ENCODE measurements around the gene PARD3. TPM values are rescaled to one million over a fixed set of nuclear protein-coding genes. Genes with fewer than 3 reads are reported as not detected.

The PARD3 gene
- total RNA-seq, 1 experiment from 2014 or later, result 46.3 TPM

GRCh38 chr10:34758447-34758996 lies 56.6 kb downstream of the PARD3 start:
- H3K9ac ChIP-seq (ENCODE audit: low read length), result peak overlapping the region; percentile 32
- H3K27me3 ChIP-seq (ENCODE audit: insufficient read depth, low read length), result no peaks in the 10 kb centered on the region
- no peaks in the 10 kb centered on the region for H3K9me2 ChIP-seq (ENCODE audit: insufficient read depth)
- no peaks in the 10 kb centered on the region for H3K36me3 ChIP-seq (ENCODE audit: control insufficient read depth in 1 of 2, insufficient read depth in 2 of 2, low read length in 2 of 2)
- H3K79me2 ChIP-seq (ENCODE audit: insufficient read depth, low read length), result peaks cover 78% of the 10 kb centered on the region
- POLR2A ChIA-PET, result no interaction called here
- RAD21 ChIA-PET (ENCODE audit: low non-redundant PET in 1 of 2, low total read pairs in 2 of 2, uncharacterized antibody in 2 of 2, unreplicated experiment in 2 of 2), result interaction anchor here (0.5 to 1.2 kb wide), 3 partner anchors 12 to 44 kb away, joined by 3 to 4 read pairs (median 3); no protein-coding TSS in a partner anchor
- TF ChIP-seq ATF3 (IDR thresholded peaks at IDR 0.05) (peak; percentile 42), SP1 (IDR thresholded peaks at IDR 0.05; ENCODE audit: low read depth) (peak; percentile 86), ZNF274 (IDR thresholded peaks at IDR 0.05; ENCODE audit: low read depth, low read length) (no peak), CEBPB (IDR thresholded peaks at IDR 0.05; ENCODE audit: low read depth) (0 out of 2 replicates have a peak, but pooled peaks have one; percentile 61), SIN3A (IDR thresholded peaks at IDR 0.05; ENCODE audit: low read depth) (peak; percentile 65), POLR2A (IDR thresholded peaks at IDR 0.05; ENCODE audit: borderline replicate concordance, extremely low read depth, insufficient read depth, insufficient read length) (no peak), MAX (IDR thresholded peaks at IDR 0.05) (peak; percentile 60), YY1 (IDR thresholded peaks at IDR 0.05; ENCODE audit: extremely low read depth, insufficient replicate concordance, low read depth, low read length) (no peak), CTCF (IDR thresholded peaks at IDR 0.05 in 2 of 3, conservative IDR thresholded peaks at IDR 0.05 in 1 of 3; ENCODE audit: borderline replicate concordance in 1 of 3, insufficient read depth in 1 of 3, low read depth in 2 of 3, low read length in 2 of 3) (no peak), JUND (IDR thresholded peaks at IDR 0.05) (peak; percentile 95), SRF (IDR thresholded peaks at IDR 0.05; ENCODE audit: low read depth) (peak; percentile 84), POLR2AphosphoS5 (IDR thresholded peaks at IDR 0.05; ENCODE audit: low read depth, low read length) (peak; percentile 28; the same call in 1 of the 2 replicates), FOSL1 (IDR thresholded peaks at IDR 0.05; ENCODE audit: low read depth) (peak; percentile 98), ZBTB33 (IDR thresholded peaks at IDR 0.05; ENCODE audit: extremely low read depth, insufficient replicate concordance, low read length) (no peak), ELF1 (IDR thresholded peaks at IDR 0.05; ENCODE audit: borderline replicate concordance, low read depth) (peak; percentile 30; the same call in 1 of the 2 replicates), CBX3 (IDR thresholded peaks at IDR 0.05; ENCODE audit: low read depth) (peak; percentile 92; the same call in 1 of the 2 replicates)
- ATAC-seq (peak; percentile 96), DNase-seq (ENCODE audit: low read depth, low spot score) (peak; percentile 95)
- CTCF ChIA-PET, result no interaction called here
- BruUV-seq (replicated peaks), result no TSS peak
- peak overlapping the region; percentile 60 for H3K27ac ChIP-seq (ENCODE audit: low read depth, low read length)
- peak overlapping the region in 1 of 2 experiments; percentile 36; a peak in 2 of 4 replicates for H3K4me3 ChIP-seq (replicated peaks in 1 of 2; ENCODE audit: low read depth in 1 of 2, low read length in 2 of 2)
- H3K4me2 ChIP-seq (ENCODE audit: low read length), result peak overlapping the region; percentile 71
- H2AFZ ChIP-seq (ENCODE audit: low read depth, low read length, poor library complexity, severe bottlenecking), result no peak overlapping the region
- intact Hi-C loops (cut with micrococcal nuclease), result no loop called here
- H3K9me3 ChIP-seq (ENCODE audit: control insufficient read depth in 1 of 2, insufficient read depth in 1 of 2, low read depth in 1 of 2, low read length in 2 of 2), result peaks cover 0 to 3% of the 10 kb centered on the region in 2 experiments; a peak in 1 of 4 replicates
- peaks cover 29 to 49% of the 10 kb centered on the region in 2 experiments for H3K4me1 ChIP-seq (ENCODE audit: control insufficient read depth in 1 of 2, insufficient read depth in 2 of 2, low read length in 2 of 2)
- no peaks in the 10 kb centered on the region for H4K20me1 ChIP-seq (ENCODE audit: insufficient read depth)

Data from HCT116 (cell line).